OCI-M2 (cell line): Measurements from ENCODE around the gene POLR3A.

Experiments
- DNase-seq: peaks from one replicate; lab custom pipeline; 2025; ENCODE audit not compliant: unreplicated experiment; lab: John Stamatoyannopoulos, UW

Gene POLR3A

GRCh38 chr10:78047314-78047891 lies 18.1 kb upstream of the POLR3A start:
- no peak for DNase-seq

- DNase-seq = no peak
These were observed 17.5 kb upstream of the POLR3A start for GRCh38 chr10:78046711-78047269.

GRCh38 chr10:78045856-78046255 lies 16.5 kb upstream of the POLR3A start:
- no peak for DNase-seq

GRCh38 chr10:78045237-78045636 lies 15.9 kb upstream of the POLR3A start:
- no peak for DNase-seq

- no peak for DNase-seq
These were observed 15.4 kb upstream of the POLR3A start for GRCh38 chr10:78044699-78045098.

- DNase-seq = no peak
These were observed 14.9 kb upstream of the POLR3A start for GRCh38 chr10:78044179-78044578.

- no peak for DNase-seq
These were observed 13.4 kb upstream of the POLR3A start for GRCh38 chr10:78042752-78043104.

- DNase-seq = no peak
These were observed 12.9 kb upstream of the POLR3A start for GRCh38 chr10:78042058-78042751.

- DNase-seq = no peak
These were observed 12.1 kb upstream of the POLR3A start for GRCh38 chr10:78041170-78042057.

- DNase-seq = no peak
These were observed 10.4 kb upstream of the POLR3A start for GRCh38 chr10:78039743-78040142.

- DNase-seq = no peak
These were observed 9.7 kb upstream of the POLR3A start for GRCh38 chr10:78038791-78039547.

GRCh38 chr10:78038105-78038504 lies 8.8 kb upstream of the POLR3A start:
- no peak for DNase-seq

GRCh38 chr10:78035933-78036583 lies 6.7 kb upstream of the POLR3A start:
- no peak for DNase-seq

GRCh38 chr10:78035437-78035836 lies 6.1 kb upstream of the POLR3A start:
- DNase-seq = no peak

- no peak for DNase-seq
These were observed 5.7 kb upstream of the POLR3A start for GRCh38 chr10:78035025-78035424.

- DNase-seq = peak; percentile 66
These were observed 4.5 kb upstream of the POLR3A start, which contains the start of gene RPS24 for GRCh38 chr10:78033637-78034470. Gene RPS24 (plus strand): TSS chr10:78033863. CDS start chr10:78033902, 39 bp downstream.

GRCh38 chr10:78033387-78033636 lies 4.0 kb upstream of the POLR3A start:
- DNase-seq = no peak

GRCh38 chr10:78028438-78029268 lies 662 bp downstream of the POLR3A start:
- DNase-seq = no peak
